Breast epithelium (tissue), 3 donors: Measurements from ENCODE around the gene ALKBH1.

Experiments
- POLR2A ChIP-seq: fragments of 450-650 bp; IDR thresholded peaks from one replicate; pipeline ENCODE4 v1.6.1; 2016; ENCODE audit warnings: antibody characterized with exemption, mild to moderate bottlenecking, moderate library complexity
- POLR2AphosphoS5 ChIP-seq, 3 donors: sonication (generic); formaldehyde crosslinking; IDR thresholded peaks; one replicate each; pipeline ENCODE4 v1.6.1; 2017; ENCODE audit warnings: antibody characterized with exemption in 3 of 3
- TF ChIP-seq, protein P1 (sequence below), 3 donors: fragments of 450-650 bp; IDR thresholded peaks; one replicate each; pipeline ENCODE4 v1.5.1; 2016 to 2017; ENCODE audit warnings: antibody characterized with exemption in 3 of 3, mild to moderate bottlenecking in 3 of 3, moderate library complexity in 3 of 3

DNA sequence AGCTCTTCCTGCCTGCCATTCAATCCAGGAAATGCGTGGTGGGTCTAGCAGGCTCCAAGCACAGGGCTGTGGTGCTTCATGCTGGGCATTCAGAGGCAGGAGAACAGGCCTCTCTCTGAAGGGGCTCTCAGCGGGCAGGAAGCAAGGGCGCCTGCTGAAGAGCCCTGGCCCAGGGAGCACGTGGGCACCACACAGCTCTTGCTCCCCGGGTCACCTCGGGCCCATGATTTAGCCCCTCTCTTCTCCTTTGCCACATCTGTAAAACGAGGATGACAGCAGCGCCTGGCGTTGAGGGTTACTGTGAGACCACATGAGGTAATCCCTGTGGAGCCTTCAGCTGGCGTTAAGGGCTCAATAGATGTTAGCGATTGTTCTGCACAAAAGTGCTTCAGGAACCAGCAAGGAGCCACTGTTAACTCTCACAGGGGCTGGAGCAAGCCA, 53.8 kb downstream of the ALKBH1 start:
- TF ChIP-seq, protein P1, sequence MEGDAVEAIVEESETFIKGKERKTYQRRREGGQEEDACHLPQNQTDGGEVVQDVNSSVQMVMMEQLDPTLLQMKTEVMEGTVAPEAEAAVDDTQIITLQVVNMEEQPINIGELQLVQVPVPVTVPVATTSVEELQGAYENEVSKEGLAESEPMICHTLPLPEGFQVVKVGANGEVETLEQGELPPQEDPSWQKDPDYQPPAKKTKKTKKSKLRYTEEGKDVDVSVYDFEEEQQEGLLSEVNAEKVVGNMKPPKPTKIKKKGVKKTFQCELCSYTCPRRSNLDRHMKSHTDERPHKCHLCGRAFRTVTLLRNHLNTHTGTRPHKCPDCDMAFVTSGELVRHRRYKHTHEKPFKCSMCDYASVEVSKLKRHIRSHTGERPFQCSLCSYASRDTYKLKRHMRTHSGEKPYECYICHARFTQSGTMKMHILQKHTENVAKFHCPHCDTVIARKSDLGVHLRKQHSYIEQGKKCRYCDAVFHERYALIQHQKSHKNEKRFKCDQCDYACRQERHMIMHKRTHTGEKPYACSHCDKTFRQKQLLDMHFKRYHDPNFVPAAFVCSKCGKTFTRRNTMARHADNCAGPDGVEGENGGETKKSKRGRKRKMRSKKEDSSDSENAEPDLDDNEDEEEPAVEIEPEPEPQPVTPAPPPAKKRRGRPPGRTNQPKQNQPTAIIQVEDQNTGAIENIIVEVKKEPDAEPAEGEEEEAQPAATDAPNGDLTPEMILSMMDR (IDR thresholded peaks at IDR 0.05): no peak
- TF ChIP-seq POLR2A (no peak), POLR2AphosphoS5 (IDR thresholded peaks at IDR 0.05) (no peak)
